OCI-LY1 (cell line): Measurements from ENCODE around the gene GUCY1B1.

Experiments
- EZH2 ChIP-seq: fragments of 200-600 bp; sonication (generic), shearing (Covaris generic); IDR thresholded peaks from 2 replicates; pipeline ENCODE4 v1.8.0; 2017; ENCODE audit warnings: borderline replicate concordance, mixed run types, mild to moderate bottlenecking, antibody characterized with exemption, low read length, moderate library complexity, mixed read lengths
- TF ChIP-seq, protein P1 (sequence below): fragments of 200-600 bp; sonication (generic), shearing (Covaris generic); IDR thresholded peaks from 2 replicates; pipeline ENCODE4 v1.5.1; 2017; ENCODE audit warnings: mild to moderate bottlenecking, antibody characterized with exemption, low read length, moderate library complexity, mixed read lengths

GRCh38 chr4:155787113-155787710 lies 28.4 kb downstream of the GUCY1B1 start:
- TF ChIP-seq, protein P1, sequence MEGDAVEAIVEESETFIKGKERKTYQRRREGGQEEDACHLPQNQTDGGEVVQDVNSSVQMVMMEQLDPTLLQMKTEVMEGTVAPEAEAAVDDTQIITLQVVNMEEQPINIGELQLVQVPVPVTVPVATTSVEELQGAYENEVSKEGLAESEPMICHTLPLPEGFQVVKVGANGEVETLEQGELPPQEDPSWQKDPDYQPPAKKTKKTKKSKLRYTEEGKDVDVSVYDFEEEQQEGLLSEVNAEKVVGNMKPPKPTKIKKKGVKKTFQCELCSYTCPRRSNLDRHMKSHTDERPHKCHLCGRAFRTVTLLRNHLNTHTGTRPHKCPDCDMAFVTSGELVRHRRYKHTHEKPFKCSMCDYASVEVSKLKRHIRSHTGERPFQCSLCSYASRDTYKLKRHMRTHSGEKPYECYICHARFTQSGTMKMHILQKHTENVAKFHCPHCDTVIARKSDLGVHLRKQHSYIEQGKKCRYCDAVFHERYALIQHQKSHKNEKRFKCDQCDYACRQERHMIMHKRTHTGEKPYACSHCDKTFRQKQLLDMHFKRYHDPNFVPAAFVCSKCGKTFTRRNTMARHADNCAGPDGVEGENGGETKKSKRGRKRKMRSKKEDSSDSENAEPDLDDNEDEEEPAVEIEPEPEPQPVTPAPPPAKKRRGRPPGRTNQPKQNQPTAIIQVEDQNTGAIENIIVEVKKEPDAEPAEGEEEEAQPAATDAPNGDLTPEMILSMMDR: peak; percentile 58
- TF ChIP-seq EZH2: no peak
